ENCODE data around the gene ZC3H14.

ZC3H14 gene

DNA sequence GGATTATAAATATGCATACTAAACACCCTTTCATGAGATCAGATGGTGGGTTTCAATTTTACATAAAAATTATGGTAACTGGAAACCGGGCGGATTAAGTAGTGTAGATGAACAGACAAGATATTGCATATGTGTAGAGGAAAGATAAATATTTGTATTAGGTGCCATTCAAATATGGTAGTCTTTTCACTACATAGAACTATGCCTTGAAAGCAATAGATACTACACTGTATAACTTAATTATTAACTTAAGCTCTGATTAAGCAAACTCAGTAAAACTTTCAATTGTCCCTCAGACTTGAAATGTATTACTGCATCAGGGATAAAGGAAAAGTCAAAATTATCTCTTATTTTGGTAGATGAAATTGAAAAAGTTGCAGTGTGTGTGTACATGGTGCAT, 10.0 kb upstream of the ZC3H14 start:
- DNase-seq (ENCODE audit: low read depth in 3 of 3): no peak

DNA sequence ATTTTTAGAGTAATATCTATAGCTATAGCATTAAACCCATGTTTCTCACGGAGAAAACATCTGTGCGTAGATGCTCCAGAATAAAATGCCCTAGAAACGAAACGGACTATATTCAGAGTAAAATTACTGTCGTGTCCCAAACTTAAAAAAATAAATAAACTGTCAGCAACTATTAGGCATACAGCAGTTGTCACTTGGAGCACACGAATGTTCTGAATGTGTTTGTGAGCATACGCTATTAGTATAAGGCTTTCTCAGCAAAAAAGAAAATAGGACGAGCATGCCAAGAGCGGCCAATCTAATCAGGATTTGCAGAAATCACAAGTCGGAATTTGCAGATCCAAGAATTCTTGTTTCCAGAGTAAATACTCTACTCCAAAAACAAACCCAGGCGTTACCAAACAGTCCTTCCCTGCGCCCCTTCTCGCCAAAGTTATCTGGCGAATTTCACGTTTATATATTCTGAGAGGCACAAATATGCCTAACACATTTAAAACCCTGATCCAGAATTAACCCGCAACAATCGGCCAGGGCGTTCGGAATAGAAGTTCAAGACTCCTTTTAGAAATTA, 8.9 kb upstream of the ZC3H14 start:
- DNase-seq (ENCODE audit: low read depth in 3 of 3): no peak

DNA sequence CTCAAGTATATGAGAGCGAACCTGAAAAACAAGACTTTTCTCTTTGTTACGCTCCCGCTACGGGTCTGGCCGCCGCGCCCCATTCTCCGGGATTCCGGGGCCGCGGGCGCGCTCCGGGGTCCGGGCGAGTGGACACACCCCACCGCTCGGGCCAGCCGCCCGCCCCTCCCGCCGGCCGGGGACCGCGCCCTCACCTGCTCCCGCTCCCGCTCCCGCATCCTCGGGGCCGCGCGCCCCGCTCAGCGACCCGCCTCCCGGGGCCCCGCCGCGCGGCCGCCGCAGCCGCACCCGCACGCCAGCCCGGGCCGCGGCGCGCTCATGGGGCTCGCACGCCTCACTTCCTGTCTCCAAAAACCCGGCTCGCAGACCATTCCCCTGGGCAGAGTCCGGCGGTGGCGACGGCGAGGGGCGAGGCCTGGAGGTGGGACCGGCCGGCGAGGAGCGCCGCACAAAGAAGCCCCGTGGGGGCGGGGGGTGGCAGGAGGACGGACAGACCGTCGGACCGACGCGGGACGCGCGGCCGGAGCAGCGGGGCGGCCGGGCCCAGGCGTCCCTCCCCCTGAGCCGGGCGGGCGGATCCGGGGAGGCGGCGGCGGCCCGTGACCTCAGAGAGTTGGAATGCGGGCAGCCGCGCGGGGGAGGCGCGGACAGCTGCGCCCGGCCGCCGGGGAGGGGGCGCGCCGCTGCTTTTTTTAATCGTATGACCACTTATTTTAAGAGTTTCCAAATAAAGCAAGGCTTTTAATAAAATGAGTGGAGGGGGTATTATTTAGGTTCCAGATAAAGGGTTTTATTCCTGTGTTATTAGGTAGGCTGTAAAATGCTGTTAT, 8.2 kb upstream of the ZC3H14 start, which contains the start of gene PTPN21:
Gene PTPN21, minus strand, starts transcription at position 551 of the 830 bp plus-strand sequence. CDS start 4,590 bp downstream, outside the sequence.
- no peak for DNase-seq (ENCODE audit: low read depth in 3 of 3)

DNA sequence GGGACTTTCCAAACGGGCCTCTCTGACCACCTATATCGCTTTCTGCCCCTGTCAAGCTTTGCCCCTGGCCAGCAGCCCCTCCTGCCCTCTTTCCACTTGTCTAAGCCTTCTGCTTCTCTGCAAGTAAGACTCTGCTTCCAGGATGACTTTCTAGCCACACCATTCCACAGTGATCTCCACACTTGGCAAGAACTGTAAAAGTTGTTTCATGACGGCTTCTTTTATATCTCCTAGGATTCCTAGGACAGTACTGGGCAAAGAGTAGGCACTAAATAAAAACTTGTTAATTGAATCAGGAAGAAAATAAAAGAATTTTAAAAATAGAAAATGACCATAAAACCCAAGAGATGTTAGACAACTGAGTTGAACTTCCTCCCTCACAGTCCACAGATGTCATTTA, 6.3 kb upstream of the ZC3H14 start:
- no peak for DNase-seq (ENCODE audit: low read depth in 3 of 3)

DNA sequence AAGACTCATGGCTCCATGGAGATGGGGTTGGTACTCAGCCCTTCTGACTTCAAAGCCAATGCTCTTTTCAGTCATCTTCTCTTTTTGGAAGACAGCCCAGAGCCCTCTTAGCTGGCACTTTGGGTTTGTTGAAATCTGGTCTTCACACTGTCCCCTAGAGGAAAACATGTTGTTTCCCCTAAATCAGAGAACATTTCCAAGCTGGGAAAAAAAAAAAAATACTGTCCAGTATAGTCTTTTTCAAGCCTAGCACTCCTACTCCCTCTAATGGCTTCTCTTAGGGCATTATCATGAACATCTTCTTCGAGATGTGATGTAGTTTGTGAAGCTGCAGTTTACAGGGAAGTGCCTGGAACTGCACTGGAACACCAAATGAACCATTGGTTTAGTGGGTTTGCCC, 3.0 kb upstream of the ZC3H14 start:
- no peak for DNase-seq (ENCODE audit: low read depth in 3 of 3)

DNA sequence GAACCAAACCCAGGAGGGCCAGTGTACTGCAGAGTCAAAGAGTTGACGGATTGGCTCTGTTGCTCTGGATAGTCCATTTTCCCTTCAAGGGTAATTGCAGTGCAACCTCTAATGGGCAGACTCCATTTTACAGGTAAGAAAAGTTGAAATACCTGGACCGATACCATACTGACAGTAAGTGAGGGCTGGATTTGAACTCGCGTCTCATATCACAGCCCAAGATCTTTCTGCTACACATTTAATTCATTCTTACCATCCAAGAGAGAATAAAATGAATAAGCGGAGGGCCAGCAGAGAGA, 356 bp upstream of the ZC3H14 start:
- no peak for DNase-seq (ENCODE audit: low read depth in 3 of 3)

DNA sequence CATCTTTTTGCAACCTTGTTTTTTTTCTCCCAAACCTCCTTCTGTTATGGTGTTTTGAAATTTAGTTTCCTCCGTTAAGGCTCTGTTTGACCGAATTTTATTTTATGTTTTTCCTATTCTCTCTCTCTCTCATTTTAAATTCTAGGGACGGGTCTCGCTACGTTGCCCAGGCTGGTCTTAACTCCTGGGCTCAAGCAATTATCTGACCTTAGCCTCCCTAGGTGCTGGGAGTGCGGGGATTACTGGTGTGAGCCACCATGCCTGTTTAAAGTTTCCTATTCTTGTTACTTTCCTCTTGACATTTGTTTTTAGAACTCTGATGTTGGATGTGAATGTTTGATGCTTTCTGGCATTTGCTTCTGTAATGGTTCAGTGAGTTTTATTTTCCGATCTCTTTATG, 1.0 kb downstream of the ZC3H14 start:
- DNase-seq (ENCODE audit: low read depth in 3 of 3): no peak

DNA sequence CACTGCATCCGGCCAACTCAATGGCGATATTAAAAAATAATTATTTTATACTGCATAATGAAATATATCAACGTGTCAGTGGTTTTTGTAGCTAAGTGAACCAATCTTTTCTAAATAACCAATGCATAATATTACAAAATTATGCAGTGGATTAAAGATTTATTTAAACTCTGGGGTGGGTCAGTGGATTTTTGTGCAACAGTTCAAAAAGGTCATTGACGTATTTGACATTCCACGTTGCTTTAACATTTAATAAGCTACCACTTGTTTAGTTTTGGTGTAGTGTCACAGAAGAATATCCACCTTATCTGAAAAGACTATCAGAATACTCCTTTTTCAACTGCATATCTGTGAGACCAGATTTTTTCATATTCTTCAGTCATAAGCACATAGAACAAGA, 2.6 kb downstream of the ZC3H14 start:
- DNase-seq (ENCODE audit: low read depth in 3 of 3): no peak

DNA sequence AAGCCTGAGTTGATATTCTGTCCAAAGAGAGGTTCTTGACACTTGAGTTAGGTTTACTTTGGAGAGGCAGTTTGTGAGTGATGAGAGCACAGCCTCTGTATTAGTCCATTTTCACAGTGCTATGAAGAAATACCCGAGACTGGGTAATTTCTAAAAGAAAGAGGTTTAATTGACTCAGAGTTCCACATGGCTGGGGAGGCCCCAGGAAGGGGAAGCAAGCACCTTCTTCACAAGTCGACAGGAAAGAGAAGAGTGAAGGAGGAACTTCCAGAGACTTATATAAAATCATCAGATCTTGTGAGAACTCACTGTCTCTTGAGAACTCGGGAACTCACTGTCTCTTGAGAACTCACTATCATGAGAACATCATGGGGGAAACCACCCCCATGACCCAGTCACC, 5.4 kb downstream of the ZC3H14 start:
- no peak for DNase-seq (ENCODE audit: low read depth in 3 of 3)

DNA sequence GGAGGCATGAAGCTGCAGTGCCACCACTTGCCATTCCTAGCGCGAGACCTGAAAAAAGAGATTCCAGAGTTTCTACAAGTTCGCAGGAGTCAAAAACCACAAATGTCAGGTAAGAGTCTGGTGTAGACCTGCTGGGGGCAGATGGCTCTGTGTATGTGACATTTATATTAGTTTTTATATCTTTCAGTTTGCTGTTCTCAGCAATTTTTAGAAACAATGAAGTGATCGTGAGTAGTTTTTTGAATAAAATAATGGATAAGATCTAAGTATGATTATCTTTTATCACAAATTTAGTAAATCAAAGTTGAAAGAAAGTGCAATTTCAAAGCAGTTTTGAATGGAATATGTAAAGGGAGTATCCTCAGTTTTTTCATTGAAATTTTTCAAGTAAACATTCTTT, 9.3 kb downstream of the ZC3H14 start:
- DNase-seq (ENCODE audit: low read depth in 3 of 3): no peak

DNA sequence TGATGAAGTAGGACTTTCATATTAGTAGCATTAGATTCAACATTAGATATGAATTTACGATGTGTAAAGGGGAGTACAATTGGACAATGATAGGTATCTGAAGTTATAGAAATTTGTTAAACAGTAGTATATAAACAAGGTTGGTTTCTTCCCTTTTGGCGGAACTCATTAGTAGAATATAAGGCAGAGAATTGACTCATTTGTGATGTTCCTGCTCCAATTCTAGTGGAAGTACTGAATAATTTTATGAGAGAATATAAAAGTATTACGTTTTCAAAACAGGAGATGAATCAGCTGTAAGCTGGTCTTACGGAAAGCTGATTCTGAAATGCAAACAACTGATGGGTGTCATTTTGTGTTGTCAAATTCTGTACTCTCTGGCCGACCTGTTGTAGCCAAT, 13.4 kb downstream of the ZC3H14 start:
- DNase-seq (ENCODE audit: low read depth in 3 of 3): no peak

DNA sequence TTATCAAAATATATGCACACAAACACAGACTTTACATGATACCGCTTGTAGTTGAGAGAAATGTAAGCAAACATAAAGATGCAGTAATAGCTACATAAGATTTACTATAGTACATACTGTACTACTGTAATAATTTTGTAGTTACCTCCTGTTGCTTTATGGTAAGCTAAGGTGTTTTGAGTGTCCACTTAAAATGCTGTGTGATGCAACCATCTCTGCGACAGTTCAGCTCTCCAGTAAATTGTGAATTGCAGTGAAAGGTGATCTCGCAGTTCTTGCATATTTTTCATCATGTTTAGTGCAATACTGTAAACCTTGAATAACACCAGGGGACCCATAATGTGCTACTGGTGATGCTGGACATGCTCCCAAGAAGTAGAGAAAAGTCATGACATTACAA, 21.6 kb downstream of the ZC3H14 start:
- no peak for DNase-seq (ENCODE audit: low read depth in 3 of 3)

DNA sequence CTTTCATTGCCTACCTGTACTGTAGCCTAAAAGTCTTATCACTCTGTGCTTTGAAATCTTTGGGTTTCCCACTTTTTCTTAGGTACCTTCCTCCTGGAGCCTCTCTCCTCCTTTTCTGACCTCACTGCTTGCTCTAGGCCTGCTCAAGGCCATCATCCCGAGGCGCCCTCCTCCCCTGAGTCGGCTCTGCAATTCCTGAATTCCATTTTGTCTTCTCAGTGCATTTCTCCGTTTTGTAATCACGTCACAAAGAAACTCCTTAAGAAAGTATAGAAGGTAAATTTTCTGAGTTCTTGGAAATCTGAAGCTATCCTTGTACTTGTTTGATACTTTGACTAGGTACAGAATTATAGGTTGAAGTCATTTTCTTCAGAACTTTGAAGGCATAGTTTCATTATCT, 25.2 kb downstream of the ZC3H14 start:
- no peak for DNase-seq (ENCODE audit: low read depth in 3 of 3)

DNA sequence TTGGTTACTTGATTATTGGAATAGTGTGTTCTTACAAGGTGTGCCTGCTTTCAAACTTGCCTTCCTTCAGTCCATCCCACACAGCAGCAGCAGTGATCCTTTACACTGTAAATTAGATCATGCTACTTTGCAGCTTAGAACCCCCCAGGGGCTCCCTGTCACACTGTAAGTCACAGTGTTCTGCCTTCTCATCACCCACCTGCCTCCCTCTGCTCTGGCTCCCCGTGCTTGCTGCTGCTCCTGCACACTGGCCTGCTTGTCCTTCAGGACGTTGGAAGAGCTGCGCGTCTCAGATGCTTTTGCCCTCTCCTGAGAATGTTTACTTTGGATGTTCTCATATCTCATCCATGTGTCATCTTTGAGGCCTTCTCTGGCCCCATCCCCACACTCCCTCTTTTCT, 27.3 kb downstream of the ZC3H14 start:
- DNase-seq (ENCODE audit: low read depth in 3 of 3): no peak

DNA sequence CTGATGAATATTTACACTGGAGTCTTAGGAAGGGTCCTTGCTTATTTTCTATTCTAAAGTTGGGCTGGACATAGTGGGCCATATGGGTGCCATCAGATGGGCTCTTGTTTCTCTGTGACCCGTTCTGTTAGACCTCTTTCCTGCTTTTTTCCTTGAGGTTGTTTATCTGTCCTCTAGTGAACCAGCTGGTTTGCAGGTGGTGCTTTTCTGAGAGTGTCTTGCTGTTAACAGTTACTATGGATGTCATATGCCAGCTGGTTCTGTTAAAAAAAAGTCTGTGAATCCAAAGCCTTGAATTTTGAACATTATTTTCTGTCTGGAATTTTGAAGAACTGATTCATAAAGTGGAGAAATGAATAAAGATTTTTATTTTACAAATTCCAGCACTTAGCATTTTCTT, 29.2 kb downstream of the ZC3H14 start:
- no peak for DNase-seq (ENCODE audit: low read depth in 3 of 3)

DNA sequence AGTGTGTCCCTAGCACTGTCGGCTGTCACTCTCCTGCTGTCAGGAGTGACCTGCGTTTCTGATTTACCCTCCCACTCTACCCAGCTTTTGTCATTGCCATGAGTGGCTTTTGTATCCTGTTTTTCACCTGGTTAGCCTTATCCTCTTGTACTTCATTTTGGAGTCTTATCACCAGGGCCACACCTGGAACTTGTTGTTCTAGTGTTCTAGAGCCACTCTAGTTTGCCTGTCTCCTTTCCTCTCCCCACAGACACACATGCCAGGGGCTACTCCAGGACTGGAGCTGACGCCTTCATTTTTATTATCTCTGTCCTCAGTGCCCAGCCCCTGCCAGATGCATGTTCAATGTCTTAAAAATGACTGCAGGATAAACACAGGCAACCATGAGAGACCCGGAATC, 34.2 kb downstream of the ZC3H14 start:
- no peak for DNase-seq (ENCODE audit: low read depth in 3 of 3)

DNA sequence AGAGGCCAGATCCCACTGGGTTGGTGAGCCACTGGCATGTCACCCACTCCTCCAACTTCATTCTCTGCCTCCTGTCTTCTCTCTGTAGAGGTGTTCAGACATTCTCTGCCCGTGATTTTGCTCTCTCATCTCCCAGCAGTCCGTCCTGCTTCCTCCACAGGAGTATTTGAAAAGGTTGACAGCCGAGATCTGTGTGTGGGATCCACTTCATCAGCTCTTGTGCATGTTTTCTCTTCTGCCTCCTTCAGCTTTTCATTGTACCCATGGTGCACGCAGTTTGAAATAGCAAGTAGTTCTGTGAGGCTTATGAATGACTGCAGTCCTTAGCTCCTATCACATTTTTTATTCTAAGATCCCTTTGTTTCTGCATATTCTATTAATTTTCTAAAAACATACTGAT, 34.8 kb downstream of the ZC3H14 start:
- DNase-seq (ENCODE audit: low read depth in 3 of 3): no peak

DNA sequence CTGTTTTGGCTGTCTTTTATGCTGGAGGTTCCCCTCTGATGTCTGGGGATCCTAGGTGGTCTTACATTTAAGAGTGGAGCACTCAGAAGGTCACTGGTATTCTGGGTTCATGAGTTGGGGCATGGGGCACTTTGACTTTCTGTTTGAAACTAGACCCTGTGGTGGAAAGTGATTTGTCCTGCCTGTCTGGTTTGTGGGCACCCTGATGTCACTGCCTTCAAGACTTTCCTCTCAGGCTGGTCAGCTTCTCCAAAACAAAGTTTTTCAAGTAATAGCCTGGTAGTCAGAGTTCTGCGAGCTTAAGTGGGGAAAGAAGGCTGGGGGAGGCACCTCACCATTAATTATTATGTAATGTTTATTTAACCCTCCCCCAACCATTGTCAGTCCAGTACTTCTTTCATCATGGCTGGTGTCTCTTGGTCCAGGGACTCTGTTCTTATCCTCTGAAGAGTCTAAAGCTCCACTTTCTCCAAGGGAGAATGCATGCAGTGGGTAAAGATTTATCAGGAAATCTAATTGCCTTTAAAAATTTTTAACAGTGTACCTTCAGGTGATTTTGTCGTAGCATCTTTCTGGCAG, 35.3 kb downstream of the ZC3H14 start:
- no peak for DNase-seq (ENCODE audit: low read depth in 3 of 3)

DNA sequence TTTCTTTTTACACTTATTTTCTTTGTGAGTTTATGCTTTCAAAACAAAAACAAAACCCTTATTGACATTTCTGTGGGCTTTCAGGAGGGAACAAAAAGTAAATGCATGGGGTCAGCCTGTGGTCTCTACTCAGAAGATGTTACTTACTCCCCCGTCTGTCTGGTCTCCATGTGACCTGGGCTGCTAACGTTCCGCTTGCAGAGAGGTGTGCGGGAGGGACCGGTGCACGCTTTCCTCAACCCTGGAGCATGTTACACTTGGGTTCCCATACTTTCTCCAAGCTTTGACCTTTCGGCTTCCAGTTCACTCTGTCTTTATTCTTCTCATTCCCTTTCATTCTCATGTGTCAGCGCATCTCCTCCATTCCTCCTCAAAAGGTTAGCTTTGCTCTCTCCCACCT, 36.5 kb downstream of the ZC3H14 start:
- DNase-seq (ENCODE audit: low read depth in 3 of 3): no peak

DNA sequence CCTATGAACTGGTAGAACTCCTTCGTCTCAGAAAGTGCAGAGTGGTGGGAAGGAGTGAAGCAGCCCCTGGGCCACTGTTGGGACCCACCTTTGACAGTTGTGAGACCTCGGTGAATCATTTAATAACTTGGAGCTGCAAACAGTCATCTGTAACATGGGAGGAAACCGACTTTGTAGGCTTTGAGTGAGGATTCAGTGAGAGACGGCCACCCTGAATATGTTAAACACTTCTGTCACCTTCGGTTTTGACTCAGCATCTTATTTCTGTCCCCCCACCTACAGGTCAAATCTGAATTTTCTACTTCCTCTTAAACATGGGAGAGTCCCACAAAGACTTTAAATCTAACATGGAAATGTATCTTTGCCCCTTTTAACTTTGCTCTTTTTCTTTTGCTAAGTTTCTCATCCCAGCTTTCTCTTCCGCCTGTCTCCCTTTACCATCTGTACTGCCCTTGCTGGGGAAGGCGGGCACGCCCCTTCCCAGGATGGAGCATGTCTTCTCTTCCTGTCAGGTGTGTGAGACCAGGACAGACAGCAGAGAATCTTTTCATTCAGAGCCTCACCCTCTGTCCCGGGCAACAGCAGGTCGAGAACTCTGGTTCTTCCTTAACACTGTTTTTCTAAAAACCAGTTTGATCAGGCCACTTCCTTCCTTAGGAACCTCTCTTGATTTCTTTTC, 37.1 kb downstream of the ZC3H14 start:
- DNase-seq (ENCODE audit: low read depth in 3 of 3): no peak

DNA sequence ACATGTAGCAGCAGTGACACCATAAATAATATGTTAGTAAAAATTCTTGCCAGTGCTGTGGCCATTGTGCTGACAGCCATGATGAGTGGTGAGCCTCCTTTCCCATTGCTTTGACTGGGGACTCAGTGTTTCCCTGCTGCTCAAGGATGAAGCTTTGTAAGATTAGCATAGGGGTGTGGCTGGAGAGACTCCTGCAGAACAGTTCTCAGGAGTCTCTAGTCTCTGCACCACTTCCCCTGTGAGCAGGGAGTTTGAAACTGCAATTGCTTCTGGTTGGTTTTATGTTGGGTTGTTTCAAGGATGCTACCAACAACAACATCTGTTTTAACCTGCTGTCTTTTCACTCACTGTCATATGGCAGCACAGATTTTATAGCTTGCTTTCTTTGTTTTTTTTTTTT, 41.4 kb downstream of the ZC3H14 start:
- DNase-seq (ENCODE audit: low read depth in 3 of 3): no peak

DNA sequence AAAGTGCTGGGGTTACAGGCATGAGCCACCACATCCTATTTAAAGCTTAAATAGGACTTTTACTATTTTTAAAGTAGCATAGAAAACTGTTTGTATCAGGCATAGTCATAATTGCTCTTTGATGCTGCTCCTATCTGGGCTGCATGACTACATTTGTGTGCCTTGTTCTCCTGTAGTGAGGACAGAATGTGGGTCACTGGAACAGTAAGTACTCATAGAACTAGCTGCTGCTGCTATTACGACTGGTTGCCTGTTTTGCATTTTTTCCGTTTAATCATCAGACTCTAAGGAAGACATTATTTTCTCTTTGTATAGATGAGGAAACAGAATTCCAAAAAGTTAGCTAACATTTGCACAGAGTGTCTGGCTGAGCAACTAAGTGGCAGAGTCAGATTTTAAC, 42.8 kb downstream of the ZC3H14 start:
- no peak for DNase-seq (ENCODE audit: low read depth in 3 of 3)

DNA sequence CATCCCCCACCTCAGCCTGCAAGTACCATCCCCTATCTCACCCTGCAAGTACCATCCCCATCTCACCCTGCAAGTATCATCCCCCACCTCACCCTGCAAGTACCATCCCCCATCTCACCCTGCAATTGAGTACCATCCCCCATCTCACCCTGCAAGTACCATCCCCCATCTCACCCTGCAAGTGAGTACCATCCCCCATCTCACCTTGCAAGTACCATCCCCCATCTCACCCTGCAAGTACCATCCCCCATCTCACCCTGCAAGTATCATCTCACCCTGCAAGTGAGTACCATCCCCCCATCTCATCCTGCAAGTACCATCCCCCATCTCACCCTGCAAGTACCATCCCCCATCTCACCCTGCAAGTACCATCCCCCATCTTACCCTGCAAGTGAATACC, 45.0 kb downstream of the ZC3H14 start:
- no peak for DNase-seq (ENCODE audit: low read depth in 3 of 3)

Measured in stimulated activated CD4-positive, alpha-beta T cell treated with anti-CD3 and anti-CD28 coated beads, TNF-alpha, amount 100 ng/mL, for 4 hours (primary cell).